HCT116 (cell line): ENCODE results near the gene NFATC2IP. TPM values are rescaled to one million over a fixed set of nuclear protein-coding genes. Genes with fewer than 3 reads are reported as not detected.

ENCODE experiments used
- ATAC-seq: fragments of 200-7000 bp; cut with Tn5 transposase; 2 replicates; pipeline ENCODE4 v1.9.1; 2020; ENCODE audit warnings: mild to moderate bottlenecking, moderate library complexity
- BruUV-seq: library from RNA; stranded (reverse); fragments of 400-500 nt; replicated peaks from 2 replicates; lab custom pipeline; 2021; lab: Mats Ljungman, UMichigan
- CTCF ChIA-PET: fragments of 300-600 bp; sonication (Branson Sonifier 250); formaldehyde crosslinking; loops from one replicate; lab custom pipeline; 2021; ENCODE audit warnings: antibody characterized with exemption; lab: Charles Lee
- POLR2A ChIA-PET: fragments of 300-600, 350-600 bp; sonication (Branson Sonifier 250); formaldehyde crosslinking; loops from one replicate; lab custom pipeline; 2021; ENCODE audit warnings: antibody characterized with exemption; lab: Charles Lee
- RAD21 ChIA-PET, 2 experiments: fragments of 300-600 bp; sonication (Branson Sonifier 250); formaldehyde crosslinking; loops; one replicate each; lab custom pipeline; 2023; ENCODE audit warnings: low total read pairs in 2 of 2; ENCODE audit not compliant: uncharacterized antibody in 2 of 2, unreplicated experiment in 2 of 2, low non-redundant PET in 1 of 2; lab: Charles Lee
- DNase-seq: peaks from one replicate; pipeline ENCODE4 v3.0.0-alpha.2; 2010; ENCODE audit warnings: low read depth, low spot score
- H2AFZ ChIP-seq: fragments of 200-600 bp; shearing (Covaris generic), sonication (generic); 2 replicates; pipeline ENCODE4 v1.6.1; 2017; ENCODE audit warnings: low read depth, mixed run types, mixed read lengths, antibody characterized with exemption, low read length; ENCODE audit not compliant: poor library complexity, severe bottlenecking
- H3K27ac ChIP-seq: 2 replicates; pipeline ENCODE4 v1.5.1; 2012; ENCODE audit warnings: low read depth, low read length
- H3K27me3 ChIP-seq: fragments of 200-600 bp; sonication (generic); 2 replicates; pipeline ENCODE4 v1.6.1; 2016; ENCODE audit warnings: mixed run types, low read length, mixed read lengths; ENCODE audit not compliant: insufficient read depth
- H3K36me3 ChIP-seq, 2 experiments: fragments of 200-500 bp in 1 of 2; fragments of 200-600 bp in 1 of 2; sonication (Bioruptor generic) in 1 of 2; sonication (generic) in 1 of 2; 2 replicates each; pipeline versions ENCODE4 v1.5.1 to v1.6.1; 2014 to 2016; ENCODE audit warnings: low read length in 2 of 2, inconsistent platforms in 1 of 2, mixed read lengths in 1 of 2, mixed run types in 1 of 2; ENCODE audit not compliant: insufficient read depth in 2 of 2, control insufficient read depth in 1 of 2
- H3K4me1 ChIP-seq, 2 experiments: fragments of 200-600 bp in 1 of 2; sonication (generic) in 1 of 2; 2 replicates each; pipeline versions ENCODE4 v1.5.1 to v1.6.1; 2012 to 2017; ENCODE audit warnings: low read length in 2 of 2, inconsistent platforms in 1 of 2, mild to moderate bottlenecking in 1 of 2, mixed read lengths in 1 of 2, mixed run types in 1 of 2, moderate library complexity in 1 of 2; ENCODE audit not compliant: insufficient read depth in 2 of 2, control insufficient read depth in 1 of 2
- H3K4me2 ChIP-seq: fragments of 200-600 bp; sonication (generic); 2 replicates; pipeline ENCODE4 v1.6.1; 2017; ENCODE audit warnings: mixed run types, low read length, mixed read lengths
- H3K4me3 ChIP-seq, 2 experiments: fragments of 200-600 bp in 1 of 2; sonication (generic) in 1 of 2; replicated peaks in 1 of 2; 2 replicates each; pipeline ENCODE4 v1.5.1; 2011 to 2016; ENCODE audit warnings: low read length in 2 of 2, control low read depth in 1 of 2, low read depth in 1 of 2, mild to moderate bottlenecking in 1 of 2, mixed read lengths in 1 of 2, mixed run types in 1 of 2
- H3K79me2 ChIP-seq: fragments of 200-600 bp; sonication (generic); 2 replicates; pipeline ENCODE4 v1.6.1; 2017; ENCODE audit warnings: mild to moderate bottlenecking, mixed run types, low read length, moderate library complexity, mixed read lengths; ENCODE audit not compliant: insufficient read depth
- H3K9ac ChIP-seq: fragments of 200-600 bp; sonication (generic); 2 replicates; pipeline ENCODE4 v1.6.1; 2016; ENCODE audit warnings: low read length, mixed read lengths
- H3K9me2 ChIP-seq: fragments of 200-600 bp; sonication (generic), shearing (Covaris generic); 2 replicates; pipeline ENCODE4 v1.6.1; 2017; ENCODE audit warnings: mixed run types, mild to moderate bottlenecking, moderate library complexity; ENCODE audit not compliant: insufficient read depth
- H3K9me3 ChIP-seq, 2 experiments: fragments of 200-500 bp in 1 of 2; fragments of 200-600 bp in 1 of 2; sonication (Bioruptor generic) in 1 of 2; sonication (generic) in 1 of 2; 2 replicates each; pipeline ENCODE4 v1.6.1; 2014 to 2017; ENCODE audit warnings: low read length in 2 of 2, mixed read lengths in 2 of 2, inconsistent platforms in 1 of 2, low read depth in 1 of 2, mild to moderate bottlenecking in 1 of 2, mixed run types in 1 of 2, moderate library complexity in 1 of 2; ENCODE audit not compliant: control insufficient read depth in 1 of 2, insufficient read depth in 1 of 2
- H4K20me1 ChIP-seq: fragments of 200-600 bp; sonication (generic), shearing (Covaris generic); 2 replicates; pipeline ENCODE4 v1.6.1; 2017; ENCODE audit warnings: mixed run types, mild to moderate bottlenecking, moderate library complexity; ENCODE audit not compliant: insufficient read depth
- CBX3 ChIP-seq: IDR thresholded peaks from 2 replicates; pipeline ENCODE4 v1.6.1; 2012; ENCODE audit warnings: low read depth
- intact Hi-C: fragments of 100-400 bp; cut with micrococcal nuclease; formaldehyde crosslinking; loops from 2 replicates; pipeline ENCODE4 v1.10.0; 2022
- total RNA-seq: library from RNA; stranded (reverse); gene quantifications from one replicate; pipeline ENCODE4 v1.2.1, GENCODE V29; 2021; ENCODE audit not compliant: unreplicated experiment
- TF ChIP-seq, protein P1 (sequence below): IDR thresholded peaks from 2 replicates; pipeline ENCODE4 v1.6.1; 2011; ENCODE audit warnings: mild to moderate bottlenecking, low read length, moderate library complexity; ENCODE audit not compliant: insufficient replicate concordance; ENCODE audit errors: extremely low read depth
- TF ChIP-seq, protein P2 (sequence below): IDR thresholded peaks from 2 replicates; pipeline ENCODE4 v1.6.1; 2012; ENCODE audit warnings: low read depth

The NFATC2IP gene
- total RNA-seq, 1 experiment from 2014 or later: 41.4 TPM

DNA sequence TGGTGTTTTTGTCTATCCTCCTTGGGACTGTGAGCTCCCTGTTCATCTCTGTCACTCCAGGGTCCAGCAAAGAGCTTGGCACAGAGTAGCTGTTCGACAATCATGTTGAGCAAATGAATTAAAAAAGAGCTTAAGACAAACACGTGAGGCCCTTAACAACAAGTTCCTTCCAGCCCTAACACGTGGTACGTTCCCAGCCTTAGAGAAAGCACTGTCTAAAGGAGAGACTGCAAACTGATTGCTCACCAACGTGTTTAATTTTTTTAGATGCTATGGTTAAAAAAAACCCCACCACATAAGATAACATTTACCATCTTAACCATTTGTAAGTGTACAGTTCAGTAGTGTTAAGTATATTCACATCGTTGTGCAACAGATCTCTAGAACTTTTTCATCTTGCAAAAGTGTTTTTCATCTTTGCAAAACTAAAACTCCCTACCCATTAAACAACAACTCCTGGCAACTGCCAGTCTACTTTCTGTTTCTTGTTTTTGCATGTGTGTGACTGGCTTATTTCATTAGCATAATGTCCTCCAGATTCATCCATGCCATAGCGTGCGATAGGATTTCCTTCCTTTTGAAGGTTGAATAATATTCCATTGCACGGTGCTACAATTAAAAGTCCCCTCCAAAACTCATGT lies 62.3 kb downstream of the NFATC2IP start:
- ChIA-PET RAD21 (no interaction called here), CTCF (no interaction called here), POLR2A (no interaction called here)
- H3K27ac ChIP-seq: no peak overlapping the region
- H3K4me2 ChIP-seq: no peak overlapping the region
- DNase-seq: no peak
- H3K4me1 ChIP-seq: peaks cover 0 to 2% of the 10 kb centered on the region in 2 experiments; a peak in 2 of 4 replicates
- no peak overlapping the region for H3K4me3 ChIP-seq
- H3K9me2 ChIP-seq: no peaks in the 10 kb centered on the region
- no peak for ATAC-seq
- TF ChIP-seq, protein P1, sequence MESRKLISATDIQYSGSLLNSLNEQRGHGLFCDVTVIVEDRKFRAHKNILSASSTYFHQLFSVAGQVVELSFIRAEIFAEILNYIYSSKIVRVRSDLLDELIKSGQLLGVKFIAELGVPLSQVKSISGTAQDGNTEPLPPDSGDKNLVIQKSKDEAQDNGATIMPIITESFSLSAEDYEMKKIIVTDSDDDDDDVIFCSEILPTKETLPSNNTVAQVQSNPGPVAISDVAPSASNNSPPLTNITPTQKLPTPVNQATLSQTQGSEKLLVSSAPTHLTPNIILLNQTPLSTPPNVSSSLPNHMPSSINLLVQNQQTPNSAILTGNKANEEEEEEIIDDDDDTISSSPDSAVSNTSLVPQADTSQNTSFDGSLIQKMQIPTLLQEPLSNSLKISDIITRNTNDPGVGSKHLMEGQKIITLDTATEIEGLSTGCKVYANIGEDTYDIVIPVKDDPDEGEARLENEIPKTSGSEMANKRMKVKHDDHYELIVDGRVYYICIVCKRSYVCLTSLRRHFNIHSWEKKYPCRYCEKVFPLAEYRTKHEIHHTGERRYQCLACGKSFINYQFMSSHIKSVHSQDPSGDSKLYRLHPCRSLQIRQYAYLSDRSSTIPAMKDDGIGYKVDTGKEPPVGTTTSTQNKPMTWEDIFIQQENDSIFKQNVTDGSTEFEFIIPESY: no peak
- TF ChIP-seq CBX3: no peak
- TF ChIP-seq, protein P2, sequence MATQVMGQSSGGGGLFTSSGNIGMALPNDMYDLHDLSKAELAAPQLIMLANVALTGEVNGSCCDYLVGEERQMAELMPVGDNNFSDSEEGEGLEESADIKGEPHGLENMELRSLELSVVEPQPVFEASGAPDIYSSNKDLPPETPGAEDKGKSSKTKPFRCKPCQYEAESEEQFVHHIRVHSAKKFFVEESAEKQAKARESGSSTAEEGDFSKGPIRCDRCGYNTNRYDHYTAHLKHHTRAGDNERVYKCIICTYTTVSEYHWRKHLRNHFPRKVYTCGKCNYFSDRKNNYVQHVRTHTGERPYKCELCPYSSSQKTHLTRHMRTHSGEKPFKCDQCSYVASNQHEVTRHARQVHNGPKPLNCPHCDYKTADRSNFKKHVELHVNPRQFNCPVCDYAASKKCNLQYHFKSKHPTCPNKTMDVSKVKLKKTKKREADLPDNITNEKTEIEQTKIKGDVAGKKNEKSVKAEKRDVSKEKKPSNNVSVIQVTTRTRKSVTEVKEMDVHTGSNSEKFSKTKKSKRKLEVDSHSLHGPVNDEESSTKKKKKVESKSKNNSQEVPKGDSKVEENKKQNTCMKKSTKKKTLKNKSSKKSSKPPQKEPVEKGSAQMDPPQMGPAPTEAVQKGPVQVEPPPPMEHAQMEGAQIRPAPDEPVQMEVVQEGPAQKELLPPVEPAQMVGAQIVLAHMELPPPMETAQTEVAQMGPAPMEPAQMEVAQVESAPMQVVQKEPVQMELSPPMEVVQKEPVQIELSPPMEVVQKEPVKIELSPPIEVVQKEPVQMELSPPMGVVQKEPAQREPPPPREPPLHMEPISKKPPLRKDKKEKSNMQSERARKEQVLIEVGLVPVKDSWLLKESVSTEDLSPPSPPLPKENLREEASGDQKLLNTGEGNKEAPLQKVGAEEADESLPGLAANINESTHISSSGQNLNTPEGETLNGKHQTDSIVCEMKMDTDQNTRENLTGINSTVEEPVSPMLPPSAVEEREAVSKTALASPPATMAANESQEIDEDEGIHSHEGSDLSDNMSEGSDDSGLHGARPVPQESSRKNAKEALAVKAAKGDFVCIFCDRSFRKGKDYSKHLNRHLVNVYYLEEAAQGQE: no peak
- H2AFZ ChIP-seq: no peak overlapping the region
- intact Hi-C loops: no loop called here
- H3K79me2 ChIP-seq: no peaks in the 10 kb centered on the region
- H3K27me3 ChIP-seq: no peaks in the 10 kb centered on the region
- H3K36me3 ChIP-seq: no peaks in the 10 kb centered on the region
- no TSS peak for BruUV-seq
- H4K20me1 ChIP-seq: no peaks in the 10 kb centered on the region
- no peaks in the 10 kb centered on the region for H3K9me3 ChIP-seq
- H3K9ac ChIP-seq: no peak overlapping the region
